Activated B cell treated with CpG ODN at 0.5 μM for 24 hours (primary cell): ENCODE data around the gene HMGCR. TPM values are rescaled to one million over a fixed set of nuclear protein-coding genes. Genes with fewer than 3 reads are reported as not detected.
A peak's percentile ranks its signal among the peaks of the same experiment; 100 is the strongest.

Source experiments
- ATAC-seq: fragments of 200-7000 bp; cut with Tn5 transposase; one replicate; pipeline ENCODE4 v1.10.0; 2021; ENCODE audit warnings: low read depth, mild to moderate bottlenecking, moderate library complexity
- CTCF ChIA-PET: fragments of 350-600 bp; sonication (Branson Sonifier 250); formaldehyde crosslinking; loops from one replicate; lab custom pipeline; 2021; ENCODE audit warnings: antibody characterized with exemption; lab: Charles Lee
- POLR2A ChIA-PET: fragments of 350-600 bp; sonication (Branson Sonifier 250); formaldehyde crosslinking; loops from one replicate; lab custom pipeline; 2021; ENCODE audit warnings: antibody characterized with exemption; lab: Charles Lee
- DNase-seq: peaks from one replicate; pipeline ENCODE4 v3.0.0; 2022
- H3K27ac Mint-ChIP-seq: one replicate; pipeline ENCODE4 v1.8.0; 2020; ENCODE audit warnings: mixed read lengths
- H3K27me3 Mint-ChIP-seq: one replicate; pipeline ENCODE4 v1.8.0; 2021; ENCODE audit warnings: mixed read lengths
- H3K36me3 Mint-ChIP-seq: one replicate; pipeline ENCODE4 v1.8.0; 2021; ENCODE audit warnings: low read depth, mixed read lengths
- H3K4me1 Mint-ChIP-seq: one replicate; pipeline ENCODE4 v1.8.0; 2021; ENCODE audit warnings: mixed read lengths
- H3K4me3 Mint-ChIP-seq: one replicate; pipeline ENCODE4 v1.8.0; 2020; ENCODE audit warnings: mild to moderate bottlenecking, mixed read lengths
- H3K9me3 Mint-ChIP-seq: one replicate; pipeline ENCODE4 v1.8.0; 2020; ENCODE audit warnings: mixed read lengths
- CTCF ChIP-seq: fragments of 200-600 bp; IDR thresholded peaks from one replicate; pipeline ENCODE4 v1.8.0; 2022; ENCODE audit warnings: antibody characterized with exemption, mild to moderate bottlenecking
- intact Hi-C: fragments of 100-400 bp; cut with micrococcal nuclease; formaldehyde crosslinking; loops from one replicate; pipeline ENCODE4 v1.15.1; 2024
- total RNA-seq: library from RNA; stranded (reverse); gene quantifications from 2 replicates; pipeline ENCODE4 v1.2.3, GENCODE V29; 2022

Gene HMGCR
- total RNA-seq, 1 donor from 2014 or later: 131 TPM

- TF ChIP-seq CTCF: no peak
- peaks cover 20% of the 10 kb centered on the region for H3K36me3 Mint-ChIP-seq
- ChIA-PET POLR2A (interaction anchor here (0.9 to 1.9 kb wide), 10 partner anchors 9 to 569 kb away, joined by 3 to 31 read pairs (median 6); partner anchors contain the start of genes ANKRD31, CERT1, FAM169A and GFM2), CTCF (interaction anchor here (1.2 to 1.9 kb wide), 2 partner anchors 99 to 345 kb away, joined by 6 to 20 read pairs; partner anchors contain the start of gene ANKRD31)
- H3K9me3 Mint-ChIP-seq: no peaks in the 10 kb centered on the region
- H3K4me3 Mint-ChIP-seq: no peak overlapping the region
- H3K4me1 Mint-ChIP-seq: peaks cover 24% of the 10 kb centered on the region
- intact Hi-C loops: loop anchor here (1.0 to 5.0 kb wide), 11 partner anchors 99 to 1769 kb away; partner anchors contain the start of genes ANKRA2, ENC1, GFM2 and HEXB
- ATAC-seq (peak; percentile 0), DNase-seq (no peak)
- H3K27ac Mint-ChIP-seq: no peak overlapping the region
- no peaks in the 10 kb centered on the region for H3K27me3 Mint-ChIP-seq
Observed at GRCh38 chr5:75335952-75336614, 937 bp upstream of the HMGCR start.

- DNase-seq (peak; percentile 36), ATAC-seq (no peak)
- no peaks in the 10 kb centered on the region for H3K9me3 Mint-ChIP-seq
- peaks cover 24% of the 10 kb centered on the region for H3K36me3 Mint-ChIP-seq
- no peak overlapping the region for H3K4me3 Mint-ChIP-seq
- H3K27me3 Mint-ChIP-seq: no peaks in the 10 kb centered on the region
- POLR2A ChIA-PET: interaction anchor here (0.6 to 1.9 kb wide), 16 partner anchors 10 to 571 kb away, joined by 3 to 31 read pairs (median 6); partner anchors contain the start of genes ANKRD31, CERT1, FAM169A and GFM2
- intact Hi-C loops: loop anchor here (1.0 to 5.0 kb wide), 9 partner anchors 174 to 1770 kb away; partner anchors contain the start of genes ANKRA2, CERT1, ENC1 and HEXB
- CTCF ChIA-PET: interaction anchor here (0.6 to 1.9 kb wide), 4 partner anchors 100 to 571 kb away, joined by 3 to 20 read pairs (median 5); partner anchors contain the start of genes ANKRD31, GFM2 and NSA2
- H3K4me1 Mint-ChIP-seq: peaks cover 33% of the 10 kb centered on the region
- no peak overlapping the region for H3K27ac Mint-ChIP-seq
- no peak for TF ChIP-seq CTCF
Observed at GRCh38 chr5:75337366-75338021, 474 bp downstream of the HMGCR start.

- Mint-ChIP-seq H3K9me3 (no peaks in the 10 kb centered on the region), H3K27me3 (no peaks in the 10 kb centered on the region), H3K4me3 (no peak overlapping the region), H3K36me3 (peaks cover 31% of the 10 kb centered on the region), H3K4me1 (peaks cover 33% of the 10 kb centered on the region), H3K27ac (no peak overlapping the region)
- intact Hi-C loops: loop anchor here (5.0 kb wide), 3 partner anchors 329 to 1771 kb away; partner anchors contain the start of genes ANKRA2, ENC1 and UTP15
- CTCF ChIA-PET: no interaction called here
- ATAC-seq: no peak
- TF ChIP-seq CTCF: no peak
- POLR2A ChIA-PET: interaction anchor here (0.7 kb wide), 2 partner anchors 20 to 1890 kb away, joined by 6 read pairs; partner anchors contain the start of gene FOXD1
- no peak for DNase-seq
Observed at GRCh38 chr5:75338408-75338807, 1.4 kb downstream of the HMGCR start.

GRCh38 chr5:75340714-75341478 lies 3.9 kb downstream of the HMGCR start:
- Mint-ChIP-seq H3K4me1 (peaks cover 33% of the 10 kb centered on the region), H3K27me3 (no peaks in the 10 kb centered on the region), H3K27ac (no peak overlapping the region), H3K4me3 (no peak overlapping the region), H3K9me3 (no peaks in the 10 kb centered on the region), H3K36me3 (peaks cover 51% of the 10 kb centered on the region)
- intact Hi-C loops: no loop called here
- CTCF ChIA-PET: interaction anchor here (0.6 to 1.9 kb wide), 2 partner anchors 86 to 104 kb away, joined by 3 to 7 read pairs; partner anchors contain the start of gene ANKRD31
- POLR2A ChIA-PET: no interaction called here
- DNase-seq (no peak), ATAC-seq (no peak)
- no peak for TF ChIP-seq CTCF
